ENCODE results near the gene NEURL1B.

The NEURL1B gene

GRCh38 chr5:172668594-172669071, 27.6 kb downstream of the NEURL1B start:
- DNase-seq (ENCODE audit: low read depth): no peak
- TF ChIP-seq CTCF (conservative IDR thresholded peaks at IDR 0.05; ENCODE audit: low read depth, low read length): no peak
- H3K4me3 ChIP-seq (ENCODE audit: low read length): no peak overlapping the region

GRCh38 chr5:172669386-172670004, 28.4 kb downstream of the NEURL1B start:
- no peak for DNase-seq (ENCODE audit: low read depth)
- no peak for TF ChIP-seq CTCF (conservative IDR thresholded peaks at IDR 0.05; ENCODE audit: low read depth, low read length)

GRCh38 chr5:172670005-172670402, 28.9 kb downstream of the NEURL1B start:
- peak; percentile 3 for TF ChIP-seq CTCF (conservative IDR thresholded peaks at IDR 0.05; ENCODE audit: low read depth, low read length)
- DNase-seq (ENCODE audit: low read depth): no peak
- H3K4me3 ChIP-seq (ENCODE audit: low read length): no peak overlapping the region

More at GRCh38 chr5:172669386-172670004, 28.4 kb downstream of the NEURL1B start:
- H3K4me3 ChIP-seq (ENCODE audit: low read length): no peak overlapping the region

GRCh38 chr5:172670444-172670843, 29.4 kb downstream of the NEURL1B start:
- H3K4me3 ChIP-seq (ENCODE audit: low read length): no peak overlapping the region
- no peak for DNase-seq (ENCODE audit: low read depth)
- no peak for TF ChIP-seq CTCF (conservative IDR thresholded peaks at IDR 0.05; ENCODE audit: low read depth, low read length)

GRCh38 chr5:172671091-172671490, 30.0 kb downstream of the NEURL1B start:
- no peak overlapping the region for H3K4me3 ChIP-seq (ENCODE audit: low read length)
- no peak for TF ChIP-seq CTCF (conservative IDR thresholded peaks at IDR 0.05; ENCODE audit: low read depth, low read length)
- no peak for DNase-seq (ENCODE audit: low read depth)

GRCh38 chr5:172672681-172673080, 31.6 kb downstream of the NEURL1B start:
- no peak overlapping the region for H3K4me3 ChIP-seq (ENCODE audit: low read length)
- no peak for DNase-seq (ENCODE audit: low read depth)
- no peak for TF ChIP-seq CTCF (conservative IDR thresholded peaks at IDR 0.05; ENCODE audit: low read depth, low read length)

- H3K4me3 ChIP-seq (ENCODE audit: low read length): no peak overlapping the region
- no peak for DNase-seq (ENCODE audit: low read depth)
- no peak for TF ChIP-seq CTCF (conservative IDR thresholded peaks at IDR 0.05; ENCODE audit: low read depth, low read length)
These were observed 33.1 kb downstream of the NEURL1B start for GRCh38 chr5:172674155-172674554.
